ENCODE measurements around the gene RALGPS1. TPM values are rescaled to one million over a fixed set of nuclear protein-coding genes. Genes with fewer than 3 reads are reported as not detected.
A peak's percentile ranks its signal among the peaks of the same experiment; 100 is the strongest.
"Not testable (repeated sequence)": the region's sequence is repeated elsewhere in the genome, so short reads cannot be mapped to it uniquely, and the experiment has no call there.

Gene RALGPS1
- total RNA-seq, 1 donor from 2014 or later: 21.7 TPM

GRCh38 chr9:127170103-127170502 lies 255.5 kb downstream of the RALGPS1 start:
- POLR2A ChIA-PET: no interaction called here
- Mint-ChIP-seq H3K27ac (no peak overlapping the region), H3K4me3 (no peak overlapping the region), H3K27me3 (no peaks in the 10 kb centered on the region), H3K36me3 (ENCODE audit: low read depth) (peaks cover 21% of the 10 kb centered on the region), H3K4me1 (peaks cover 31% of the 10 kb centered on the region), H3K9me3 (no peaks in the 10 kb centered on the region)
- ATAC-seq (ENCODE audit: low read depth) (no peak), DNase-seq (no peak)
- CTCF ChIA-PET: no interaction called here
- intact Hi-C loops (cut with micrococcal nuclease): no loop called here
- TF ChIP-seq, protein P1, sequence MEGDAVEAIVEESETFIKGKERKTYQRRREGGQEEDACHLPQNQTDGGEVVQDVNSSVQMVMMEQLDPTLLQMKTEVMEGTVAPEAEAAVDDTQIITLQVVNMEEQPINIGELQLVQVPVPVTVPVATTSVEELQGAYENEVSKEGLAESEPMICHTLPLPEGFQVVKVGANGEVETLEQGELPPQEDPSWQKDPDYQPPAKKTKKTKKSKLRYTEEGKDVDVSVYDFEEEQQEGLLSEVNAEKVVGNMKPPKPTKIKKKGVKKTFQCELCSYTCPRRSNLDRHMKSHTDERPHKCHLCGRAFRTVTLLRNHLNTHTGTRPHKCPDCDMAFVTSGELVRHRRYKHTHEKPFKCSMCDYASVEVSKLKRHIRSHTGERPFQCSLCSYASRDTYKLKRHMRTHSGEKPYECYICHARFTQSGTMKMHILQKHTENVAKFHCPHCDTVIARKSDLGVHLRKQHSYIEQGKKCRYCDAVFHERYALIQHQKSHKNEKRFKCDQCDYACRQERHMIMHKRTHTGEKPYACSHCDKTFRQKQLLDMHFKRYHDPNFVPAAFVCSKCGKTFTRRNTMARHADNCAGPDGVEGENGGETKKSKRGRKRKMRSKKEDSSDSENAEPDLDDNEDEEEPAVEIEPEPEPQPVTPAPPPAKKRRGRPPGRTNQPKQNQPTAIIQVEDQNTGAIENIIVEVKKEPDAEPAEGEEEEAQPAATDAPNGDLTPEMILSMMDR (IDR thresholded peaks at IDR 0.05): no peak

DNA sequence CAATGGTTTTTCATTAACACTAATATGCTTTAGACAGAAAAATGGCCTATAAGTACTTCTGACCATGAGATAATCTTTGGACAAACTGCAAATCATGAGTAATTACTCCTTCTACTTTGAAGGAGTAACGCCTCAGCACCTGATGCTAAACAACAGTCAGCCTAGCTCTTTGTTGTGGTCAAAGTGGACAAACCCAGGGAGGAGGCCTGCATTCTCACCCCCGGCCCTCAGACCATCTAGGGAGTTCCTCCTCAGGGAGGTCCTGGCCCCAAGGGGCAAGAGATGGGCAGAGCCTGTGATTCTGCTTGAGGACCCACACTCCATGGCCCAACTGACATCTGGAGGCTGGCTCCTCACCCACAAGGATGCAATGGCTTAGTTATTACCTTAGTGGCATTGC lies 256.1 kb downstream of the RALGPS1 start:
- TF ChIP-seq, protein P1 (IDR thresholded peaks at IDR 0.05): no peak
- Mint-ChIP-seq H3K4me1 (peaks cover 27% of the 10 kb centered on the region), H3K4me3 (no peak overlapping the region), H3K9me3 (no peaks in the 10 kb centered on the region), H3K27me3 (no peaks in the 10 kb centered on the region), H3K27ac (no peak overlapping the region), H3K36me3 (ENCODE audit: low read depth) (peaks cover 24% of the 10 kb centered on the region)
- ChIA-PET CTCF (no interaction called here), POLR2A (no interaction called here)
- intact Hi-C loops (cut with micrococcal nuclease): no loop called here
- DNase-seq (no peak), ATAC-seq (ENCODE audit: low read depth) (no peak)

DNA sequence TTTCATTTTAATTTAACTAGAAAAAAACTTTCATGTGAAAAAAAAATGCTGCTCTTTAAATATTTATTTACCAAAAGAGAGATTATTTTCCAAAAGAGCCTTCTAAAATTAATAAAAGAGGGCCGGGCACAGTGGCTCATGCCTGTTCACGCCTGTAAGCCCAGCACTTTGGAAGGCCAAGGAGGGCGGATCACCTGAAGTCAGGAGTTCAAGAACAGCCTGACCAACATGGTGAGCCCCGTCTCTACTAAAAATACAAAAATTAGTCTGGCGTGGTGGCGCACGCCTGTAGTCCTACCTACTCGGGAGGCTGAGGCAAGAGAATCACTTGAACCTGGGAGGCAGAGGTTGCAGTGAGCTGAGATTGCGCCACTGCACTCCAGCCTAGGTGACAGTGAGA lies 256.8 kb downstream of the RALGPS1 start:
- H3K9me3 Mint-ChIP-seq; H3K4me3 Mint-ChIP-seq; POLR2A ChIA-PET; CTCF ChIA-PET; ATAC-seq (ENCODE audit: low read depth); DNase-seq; H3K27me3 Mint-ChIP-seq; intact Hi-C loops (cut with micrococcal nuclease); H3K27ac Mint-ChIP-seq: not testable (repeated sequence)
- peaks cover 20% of the 10 kb centered on the region for H3K4me1 Mint-ChIP-seq
- peaks cover 29% of the 10 kb centered on the region for H3K36me3 Mint-ChIP-seq (ENCODE audit: low read depth)

GRCh38 chr9:127172066-127172707 lies 257.6 kb downstream of the RALGPS1 start:
- TF ChIP-seq, protein P1 (IDR thresholded peaks at IDR 0.05): no peak
- H3K4me1 Mint-ChIP-seq: peaks cover 11% of the 10 kb centered on the region
- H3K27me3 Mint-ChIP-seq: no peaks in the 10 kb centered on the region
- ChIA-PET CTCF (no interaction called here), POLR2A (no interaction called here)
- ATAC-seq (ENCODE audit: low read depth) (no peak), DNase-seq (no peak)
- no peak overlapping the region for H3K27ac Mint-ChIP-seq
- no peak overlapping the region for H3K4me3 Mint-ChIP-seq
- no peaks in the 10 kb centered on the region for H3K9me3 Mint-ChIP-seq
- H3K36me3 Mint-ChIP-seq (ENCODE audit: low read depth): peaks cover 29% of the 10 kb centered on the region
- intact Hi-C loops (cut with micrococcal nuclease): no loop called here

GRCh38 chr9:127173063-127173462 lies 258.5 kb downstream of the RALGPS1 start:
- Mint-ChIP-seq H3K36me3 (ENCODE audit: low read depth) (peaks cover 29% of the 10 kb centered on the region), H3K27ac (no peak overlapping the region), H3K27me3 (no peaks in the 10 kb centered on the region), H3K9me3 (no peaks in the 10 kb centered on the region), H3K4me1 (peaks cover 3% of the 10 kb centered on the region), H3K4me3 (no peak overlapping the region)
- CTCF ChIA-PET: no interaction called here
- POLR2A ChIA-PET: no interaction called here
- peak; percentile 3 for DNase-seq
- intact Hi-C loops (cut with micrococcal nuclease): no loop called here
- TF ChIP-seq, protein P1 (IDR thresholded peaks at IDR 0.05): no peak
- no peak for ATAC-seq (ENCODE audit: low read depth)
